CD14-positive monocyte (primary cell): ENCODE data around the gene DNPEP. TPM values are rescaled to one million over a fixed set of nuclear protein-coding genes. Genes with fewer than 3 reads are reported as not detected.
A peak's percentile ranks its signal among the peaks of the same experiment; 100 is the strongest.
"Not testable (repeated sequence)": the region's sequence is repeated elsewhere in the genome, so short reads cannot be mapped to it uniquely, and the experiment has no call there.

Experiments used
- DNase-seq, 3 donors: peaks; one replicate each; pipeline ENCODE4 v3.0.0-alpha.2; 2011 to 2022
- H2AFZ ChIP-seq: 2 replicates; pipeline ENCODE4 v1.6.0; 2012; ENCODE audit warnings: mild to moderate bottlenecking, low read depth, low read length, inconsistent platforms; ENCODE audit not compliant: insufficient read depth, poor library complexity, severe bottlenecking
- H3K27ac ChIP-seq, 2 donors: 1 replicate in 1 of 2; 2 replicates in 1 of 2; pipeline ENCODE4 v1.5.1; 2012 to 2013; ENCODE audit warnings: low read length in 2 of 2, control low read depth in 1 of 2, inconsistent platforms in 1 of 2, low read depth in 1 of 2, mild to moderate bottlenecking in 1 of 2
- H3K27me3 ChIP-seq, 2 donors: one replicate each; pipeline versions ENCODE4 v1.6.0 to v1.6.1; 2011 to 2013; ENCODE audit warnings: low read length in 2 of 2; ENCODE audit not compliant: control insufficient read depth in 2 of 2, insufficient read depth in 2 of 2
- H3K36me3 ChIP-seq, 2 donors: replicated peaks in 1 of 2; 1 replicate in 1 of 2; 2 replicates in 1 of 2; pipeline versions ENCODE4 v1.5.1 to v1.6.1; 2012 to 2013; ENCODE audit warnings: low read length in 2 of 2, control low read depth in 1 of 2, inconsistent platforms in 1 of 2, mild to moderate bottlenecking in 1 of 2; ENCODE audit not compliant: insufficient read depth in 2 of 2, control insufficient read depth in 1 of 2
- H3K4me1 ChIP-seq, 2 donors: 1 replicate in 1 of 2; 2 replicates in 1 of 2; pipeline versions ENCODE4 v1.5.1 to v1.6.1; 2012 to 2013; ENCODE audit warnings: low read length in 2 of 2, control low read depth in 1 of 2, inconsistent platforms in 1 of 2, mild to moderate bottlenecking in 1 of 2, moderate library complexity in 1 of 2; ENCODE audit not compliant: insufficient read depth in 2 of 2, control insufficient read depth in 1 of 2
- H3K4me2 ChIP-seq: replicated peaks from 2 replicates; pipeline ENCODE3; 2012; ENCODE audit warnings: low read length, moderate library complexity, mild to moderate bottlenecking; ENCODE audit not compliant: poor library complexity, severe bottlenecking; ENCODE audit errors: extremely low read depth
- H3K4me3 ChIP-seq, 3 experiments: fragments of 200-600 bp in 1 of 3; sonication (generic) in 1 of 3; replicated peaks in 1 of 3; 1 replicate in 2 of 3; 2 replicates in 1 of 3; pipeline ENCODE4 v1.5.1; 2011 to 2013; ENCODE audit warnings: low read length in 3 of 3, mild to moderate bottlenecking in 3 of 3, control low read depth in 2 of 3, low read depth in 2 of 3, inconsistent platforms in 1 of 3, moderate library complexity in 1 of 3
- H3K79me2 ChIP-seq: 2 replicates; pipeline ENCODE4 v1.6.0; 2012; ENCODE audit warnings: mild to moderate bottlenecking, control low read depth, inconsistent platforms, low read length, moderate library complexity; ENCODE audit not compliant: insufficient read depth
- H3K9ac ChIP-seq: 2 replicates; pipeline ENCODE4 v1.6.0; 2017; ENCODE audit warnings: low read length, mild to moderate bottlenecking; ENCODE audit not compliant: insufficient read depth, poor library complexity, severe bottlenecking
- H3K9me3 ChIP-seq, 2 donors: replicated peaks in 1 of 2; 1 replicate in 1 of 2; 2 replicates in 1 of 2; pipeline versions ENCODE4 v1.5.1 to v1.6.1; 2012 to 2013; ENCODE audit warnings: low read length in 2 of 2, control low read depth in 1 of 2; ENCODE audit not compliant: control insufficient read depth in 1 of 2, insufficient read depth in 1 of 2
- H4K20me1 ChIP-seq: 2 replicates; pipeline ENCODE4 v1.6.0; 2012; ENCODE audit warnings: mild to moderate bottlenecking, low read length, control low read depth, moderate library complexity; ENCODE audit not compliant: insufficient read depth
- H3K27ac Mint-ChIP-seq, 7 donors: one replicate each; pipeline ENCODE4 v1.8.0; 2020; ENCODE audit warnings: mild to moderate bottlenecking in 7 of 7, mixed read lengths in 7 of 7, moderate library complexity in 6 of 7, inconsistent platforms in 2 of 7
- H3K27me3 Mint-ChIP-seq, 3 donors: one replicate each; pipeline ENCODE4 v1.8.0; 2021 to 2022; ENCODE audit warnings: low read depth in 3 of 3, mild to moderate bottlenecking in 3 of 3, mixed read lengths in 3 of 3, moderate library complexity in 3 of 3, inconsistent platforms in 1 of 3
- H3K36me3 Mint-ChIP-seq, 2 donors: one replicate each; pipeline ENCODE4 v1.8.0; 2020; ENCODE audit warnings: mixed read lengths in 2 of 2, inconsistent platforms in 1 of 2, mild to moderate bottlenecking in 1 of 2
- H3K4me1 Mint-ChIP-seq: one replicate; pipeline ENCODE4 v1.8.0; 2020; ENCODE audit warnings: mild to moderate bottlenecking, mixed read lengths
- H3K4me3 Mint-ChIP-seq, 2 donors: one replicate each; pipeline ENCODE4 v1.8.0; 2020; ENCODE audit warnings: mild to moderate bottlenecking in 2 of 2, mixed read lengths in 2 of 2, moderate library complexity in 1 of 2
- H3K9me3 Mint-ChIP-seq, 7 donors: one replicate each; pipeline ENCODE4 v1.8.0; 2020 to 2022; ENCODE audit warnings: mixed read lengths in 7 of 7, mild to moderate bottlenecking in 6 of 7, moderate library complexity in 6 of 7, inconsistent platforms in 2 of 7
- CTCF ChIP-seq: fragments of 200-600 bp; IDR thresholded peaks from one replicate; pipeline ENCODE4 v1.8.0; 2022; ENCODE audit warnings: antibody characterized with exemption, mild to moderate bottlenecking
- WGBS: methylation state at CpG from one replicate; pipeline ENCODE4 v1.1.5; 2013; ENCODE audit warnings: missing lambda C conversion rate; ENCODE audit not compliant: insufficient coverage; 5-methylcytosine and 5-hydroxymethylcytosine counted together
- intact Hi-C, 2 donors: fragments of 100-400 bp; cut with micrococcal nuclease; formaldehyde crosslinking; loops; one replicate each; pipeline versions ENCODE4 v1.15.0 to v1.15.1; 2023
- polyA plus RNA-seq, 3 donors: library from polyadenylated mRNA; depleted of rRNA in 1 of 3; unstranded in 2 of 3; stranded (reverse) in 1 of 3; fragments of 300-500 nt in 2 of 3; fragments of >200 nt in 1 of 3; fragmentation: Illumina TruSeq in 2 of 3; gene quantifications; 1 replicate in 2 of 3; 2 replicates in 1 of 3; pipeline ENCODE4 v1.2.3, GENCODE V29; 2012 to 2021

DNPEP gene
- polyA plus RNA-seq, 3 donors = 51.6 to 83.1 (median 60.6) TPM

DNA sequence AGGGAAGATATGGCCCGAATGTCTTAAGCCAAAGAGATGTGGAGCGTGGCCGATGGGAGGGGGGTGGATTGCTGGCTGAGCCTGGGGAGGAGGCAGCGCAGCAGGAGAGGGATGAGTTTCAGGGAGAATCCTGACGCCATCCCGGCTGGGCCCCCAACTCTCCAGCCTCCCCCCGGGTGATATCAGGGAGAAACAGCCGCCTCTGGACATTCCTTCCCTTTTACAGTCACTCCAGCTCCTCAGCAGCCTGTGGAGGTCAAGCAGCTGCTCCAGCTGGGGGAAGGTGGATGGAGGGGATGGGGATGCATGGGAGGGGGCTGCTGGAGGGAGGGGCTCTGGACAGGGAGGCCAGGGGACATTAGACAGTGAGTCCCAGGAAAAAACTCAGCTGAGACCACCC is 20.9 kb upstream of the DNPEP start:
- H3K27me3 Mint-ChIP-seq = peaks cover 18 to 37% (median 29%) of the 10 kb centered on the region in 3 donors
- no peak for DNase-seq
- TF ChIP-seq CTCF = no peak
- Histone ChIP-seq H3K4me3 (no peak overlapping the region), H2AFZ (no peak overlapping the region), H3K4me1 (no peaks in the 10 kb centered on the region), H3K79me2 (no peaks in the 10 kb centered on the region), H4K20me1 (no peaks in the 10 kb centered on the region), H3K4me2 (no peak overlapping the region), H3K9me3 (peaks cover 6 to 11% of the 10 kb centered on the region in 2 donors), H3K27ac (no peak overlapping the region), H3K27me3 (peaks cover 0 to 7% of the 10 kb centered on the region in 2 donors), H3K9ac (no peak overlapping the region), H3K36me3 (no peaks in the 10 kb centered on the region)
- 96% methylated on average over 3 of the region's 8 CpGs for WGBS
- intact Hi-C loops = no loop called here
- no peak overlapping the region for H3K27ac Mint-ChIP-seq
- peaks cover 0 to 24% (median 19%) of the 10 kb centered on the region in 7 donors for H3K9me3 Mint-ChIP-seq
- H3K4me1 Mint-ChIP-seq = no peaks in the 10 kb centered on the region
- H3K4me3 Mint-ChIP-seq = no peak overlapping the region
- H3K36me3 Mint-ChIP-seq = no peaks in the 10 kb centered on the region

- Histone ChIP-seq H3K9me3 (peaks cover 6 to 11% of the 10 kb centered on the region in 2 donors), H3K27ac (no peak overlapping the region), H3K27me3 (peaks cover 0 to 3% of the 10 kb centered on the region in 2 donors), H3K4me1 (no peaks in the 10 kb centered on the region), H3K36me3 (no peaks in the 10 kb centered on the region), H2AFZ (no peak overlapping the region), H3K4me3 (no peak overlapping the region), H4K20me1 (no peaks in the 10 kb centered on the region), H3K9ac (no peak overlapping the region), H3K79me2 (no peaks in the 10 kb centered on the region), H3K4me2 (no peak overlapping the region)
- Mint-ChIP-seq H3K27me3 (peaks cover 14 to 35% (median 29%) of the 10 kb centered on the region in 3 donors), H3K36me3 (no peaks in the 10 kb centered on the region), H3K4me3 (peak overlapping the region in 1 of 2 donors; percentile 30), H3K27ac (no peak overlapping the region), H3K9me3 (peaks cover 0 to 24% (median 19%) of the 10 kb centered on the region in 7 donors), H3K4me1 (no peaks in the 10 kb centered on the region)
- no peak for DNase-seq
- TF ChIP-seq CTCF = no peak
- intact Hi-C loops = no loop called here
- WGBS = 88% methylated on average over 5 of the region's 5 CpGs
These were observed 20.5 kb upstream of the DNPEP start for GRCh38 chr2:219408204-219408603.

DNA sequence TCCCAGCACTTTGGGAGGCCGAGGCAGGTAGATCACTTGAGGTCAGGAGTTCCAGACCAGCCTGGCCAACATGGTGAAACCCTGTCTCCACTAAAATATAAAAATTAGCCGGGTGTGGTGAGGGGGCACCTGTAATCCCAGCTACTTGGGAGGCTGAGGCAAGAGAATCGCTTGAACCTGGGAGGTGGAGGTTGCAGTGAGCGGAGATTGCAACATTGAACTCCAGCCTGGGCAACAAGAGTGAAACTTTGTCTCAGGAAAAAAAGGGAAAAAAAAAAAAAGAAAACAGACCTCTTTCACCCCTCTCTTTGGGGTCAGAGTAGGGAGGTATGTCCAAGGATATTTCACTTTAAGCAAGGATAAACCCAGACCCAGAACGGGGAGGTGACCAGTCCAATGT is 19.6 kb upstream of the DNPEP start:
- H3K9me3 ChIP-seq, H4K20me1 ChIP-seq, H3K9ac ChIP-seq, H3K79me2 ChIP-seq, H3K27ac Mint-ChIP-seq, intact Hi-C loops, H3K4me3 Mint-ChIP-seq, H3K27me3 ChIP-seq, H3K36me3 Mint-ChIP-seq, DNase-seq, H3K27ac ChIP-seq, H2AFZ ChIP-seq, H3K4me1 Mint-ChIP-seq, H3K4me1 ChIP-seq, H3K4me2 ChIP-seq, H3K36me3 ChIP-seq, H3K4me3 ChIP-seq: not testable (repeated sequence)
- WGBS = 100% methylated on average over 1 of the region's 5 CpGs
- Mint-ChIP-seq H3K9me3 (peaks cover 0 to 17% (median 12%) of the 10 kb centered on the region in 7 donors), H3K27me3 (peaks cover 14 to 34% (median 27%) of the 10 kb centered on the region in 3 donors)
